OCI-LY1 (cell line): ENCODE measurements around the gene DNAH17.

ENCODE experiments used
- H2AFZ ChIP-seq: fragments of 200-600 bp; sonication (generic), shearing (Covaris generic); 2 replicates; pipeline ENCODE4 v1.6.0; 2014; ENCODE audit warnings: antibody characterized with exemption, mild to moderate bottlenecking, low read length
- H3F3A ChIP-seq: fragments of 200-600 bp; sonication (generic), shearing (Covaris generic); 2 replicates; pipeline ENCODE4 v1.6.0; 2014; ENCODE audit warnings: mild to moderate bottlenecking, antibody characterized with exemption, low read length, moderate library complexity; ENCODE audit not compliant: insufficient read depth
- H3K27ac ChIP-seq: fragments of 200-600 bp; sonication (generic); 2 replicates; pipeline ENCODE4 v1.5.1; 2014; ENCODE audit warnings: low read length, mixed run types, mild to moderate bottlenecking, low read depth; ENCODE audit not compliant: poor library complexity, severe bottlenecking
- H3K27me3 ChIP-seq: fragments of 200-600 bp; sonication (generic); 2 replicates; pipeline ENCODE4 v1.6.0; 2014; ENCODE audit warnings: antibody characterized with exemption, mild to moderate bottlenecking, low read length, moderate library complexity; ENCODE audit not compliant: insufficient read depth
- H3K36me3 ChIP-seq: fragments of 200-600 bp; sonication (generic); 2 replicates; pipeline ENCODE4 v1.6.1; 2014; ENCODE audit warnings: mild to moderate bottlenecking, antibody characterized with exemption, low read length, moderate library complexity, mixed read lengths; ENCODE audit not compliant: insufficient read depth
- H3K4me1 ChIP-seq: fragments of 200-600 bp; sonication (generic); 2 replicates; pipeline ENCODE4 v1.5.1; 2014; ENCODE audit warnings: mild to moderate bottlenecking, low read length, moderate library complexity; ENCODE audit not compliant: insufficient read depth, severe bottlenecking
- H3K4me2 ChIP-seq: fragments of 200-600 bp; sonication (generic), shearing (Covaris generic); 2 replicates; pipeline ENCODE4 v1.6.1; 2014; ENCODE audit warnings: low read length
- H3K4me3 ChIP-seq: fragments of 200-600 bp; sonication (generic); 2 replicates; pipeline ENCODE4 v1.5.1; 2014; ENCODE audit warnings: low read length, low read depth, mild to moderate bottlenecking, mixed read lengths; ENCODE audit not compliant: poor library complexity, severe bottlenecking
- H3K79me2 ChIP-seq: fragments of 200-600 bp; shearing (Covaris generic); 2 replicates; pipeline ENCODE4 v1.6.1; 2016; ENCODE audit warnings: mixed run types, low read length, mixed read lengths; ENCODE audit not compliant: insufficient read depth
- H3K9ac ChIP-seq: fragments of 200-600 bp; sonication (generic), shearing (Covaris generic); 2 replicates; pipeline ENCODE4 v1.6.1; 2014; ENCODE audit warnings: mild to moderate bottlenecking, low read length, mixed read lengths
- H3K9me2 ChIP-seq: fragments of 200-600 bp; sonication (generic), shearing (Covaris generic); 2 replicates; pipeline ENCODE4 v1.6.1; 2014; ENCODE audit warnings: low read depth, mild to moderate bottlenecking, low read length, mixed read lengths
- H3K9me3 ChIP-seq: fragments of 200-600 bp; shearing (Covaris generic); 2 replicates; pipeline ENCODE4 v1.6.1; 2014; ENCODE audit warnings: low read length, mixed read lengths
- H4K20me1 ChIP-seq: fragments of 200-600 bp; sonication (generic), shearing (Covaris generic); 2 replicates; pipeline ENCODE4 v1.6.0; 2016; ENCODE audit warnings: mild to moderate bottlenecking, low read length; ENCODE audit not compliant: insufficient read depth
- CTCF ChIP-seq: fragments of 200-600 bp; sonication (generic), shearing (Covaris generic); IDR thresholded peaks from 2 replicates; pipeline ENCODE4 v1.5.1; 2017; ENCODE audit warnings: mild to moderate bottlenecking, antibody characterized with exemption, low read length, moderate library complexity, mixed read lengths
- EZH2 ChIP-seq: fragments of 200-600 bp; sonication (generic), shearing (Covaris generic); IDR thresholded peaks from 2 replicates; pipeline ENCODE4 v1.8.0; 2017; ENCODE audit warnings: borderline replicate concordance, mixed run types, mild to moderate bottlenecking, antibody characterized with exemption, low read length, moderate library complexity, mixed read lengths

Gene DNAH17

GRCh38 chr17:78589885-78590284 is 12.7 kb upstream of the DNAH17 start:
- H4K20me1 ChIP-seq, result no peaks in the 10 kb centered on the region
- H2AFZ ChIP-seq, result no peak overlapping the region
- H3K9me2 ChIP-seq, result no peaks in the 10 kb centered on the region
- TF ChIP-seq EZH2, result no peak
- no peak for TF ChIP-seq CTCF
- no peak overlapping the region for H3K4me3 ChIP-seq
- no peaks in the 10 kb centered on the region for H3K79me2 ChIP-seq
- no peak overlapping the region for H3K9ac ChIP-seq
- no peak overlapping the region for H3K27ac ChIP-seq
- no peak overlapping the region for H3K4me2 ChIP-seq
- H3K4me1 ChIP-seq, result no peaks in the 10 kb centered on the region
- H3K9me3 ChIP-seq, result no peaks in the 10 kb centered on the region
- H3K36me3 ChIP-seq, result no peaks in the 10 kb centered on the region
- H3F3A ChIP-seq, result no peaks in the 10 kb centered on the region
- H3K27me3 ChIP-seq, result no peaks in the 10 kb centered on the region; the same call in 1 of the 2 replicates

- no peak overlapping the region for H3K9ac ChIP-seq
- H3K9me3 ChIP-seq, result no peaks in the 10 kb centered on the region
- H3K9me2 ChIP-seq, result no peaks in the 10 kb centered on the region
- no peaks in the 10 kb centered on the region for H3K36me3 ChIP-seq
- H3F3A ChIP-seq, result no peaks in the 10 kb centered on the region
- H3K79me2 ChIP-seq, result no peaks in the 10 kb centered on the region
- H3K4me3 ChIP-seq, result no peak overlapping the region
- TF ChIP-seq EZH2, result no peak
- H3K27ac ChIP-seq, result no peak overlapping the region
- no peaks in the 10 kb centered on the region; the same call in 1 of the 2 replicates for H3K27me3 ChIP-seq
- H2AFZ ChIP-seq, result no peak overlapping the region
- no peaks in the 10 kb centered on the region for H4K20me1 ChIP-seq
- no peaks in the 10 kb centered on the region for H3K4me1 ChIP-seq
- no peak overlapping the region for H3K4me2 ChIP-seq
Measured at GRCh38 chr17:78589031-78589675, 12.0 kb upstream of the DNAH17 start.

- no peaks in the 10 kb centered on the region for H3K4me1 ChIP-seq
- no peak overlapping the region for H2AFZ ChIP-seq
- H3K36me3 ChIP-seq, result no peaks in the 10 kb centered on the region
- H3K9me2 ChIP-seq, result no peaks in the 10 kb centered on the region
- no peaks in the 10 kb centered on the region for H3F3A ChIP-seq
- H3K4me3 ChIP-seq, result no peak overlapping the region
- H4K20me1 ChIP-seq, result no peaks in the 10 kb centered on the region
- no peak overlapping the region for H3K9ac ChIP-seq
- no peaks in the 10 kb centered on the region; the same call in 1 of the 2 replicates for H3K27me3 ChIP-seq
- TF ChIP-seq EZH2, result no peak
- TF ChIP-seq CTCF, result no peak
- H3K79me2 ChIP-seq, result no peaks in the 10 kb centered on the region
- no peak overlapping the region for H3K27ac ChIP-seq
- H3K9me3 ChIP-seq, result no peaks in the 10 kb centered on the region
- H3K4me2 ChIP-seq, result no peak overlapping the region
Measured at GRCh38 chr17:78588258-78589030, 11.2 kb upstream of the DNAH17 start.
